ENCODE measurements around the gene ROR1. TPM values are rescaled to one million over a fixed set of nuclear protein-coding genes. Genes with fewer than 3 reads are reported as not detected.

ROR1 gene
- total and polyA plus RNA-seq, 9 of the 15 experiments (the other 6 are each of a cell fraction or from before 2014, with no cell fraction given) = 0.02 TPM; not detected in 8

DNA sequence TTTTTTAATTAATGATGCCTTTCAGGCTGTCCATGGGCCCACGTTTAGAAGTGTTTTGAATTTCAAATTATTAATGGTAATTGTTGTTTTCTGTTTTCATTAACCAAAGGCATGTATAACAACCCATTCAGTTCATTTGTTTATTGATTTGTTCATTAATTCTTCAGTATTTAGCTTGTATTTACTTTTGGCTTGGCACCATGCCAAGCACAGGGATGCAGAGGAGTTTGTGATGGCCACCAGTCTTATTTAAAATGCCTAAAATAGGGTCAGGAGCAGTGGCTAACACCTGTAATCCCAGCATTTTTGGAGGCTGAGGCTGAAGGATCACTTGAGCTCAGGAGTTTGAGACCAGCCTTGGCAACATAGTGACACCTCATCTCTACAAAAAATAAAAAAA is 75.3 kb downstream of the ROR1 start:
- Histone ChIP-seq H3K4me1 (replicated peaks in 1 of 2; ENCODE audit: control insufficient read depth in 2 of 2, insufficient read depth in 2 of 2, low read length in 2 of 2) (no peaks in the 10 kb centered on the region), H3K27ac (ENCODE audit: extremely low read depth, low read depth, low read length) (no peak overlapping the region), H3K9me3 (replicated peaks; ENCODE audit: control insufficient read depth, insufficient read depth, low read depth, low read length) (no peaks in the 10 kb centered on the region), H4K20me1 (replicated peaks; ENCODE audit: control insufficient read depth, insufficient read depth, low read length) (no peaks in the 10 kb centered on the region), H3K9me1 (ENCODE audit: control insufficient read depth, insufficient read depth, low read length) (no peaks in the 10 kb centered on the region), H3K36me3 (ENCODE audit: control insufficient read depth, insufficient read depth, low read length) (no peaks in the 10 kb centered on the region), H3K79me2 (ENCODE audit: control insufficient read depth, insufficient read depth, low read length) (no peaks in the 10 kb centered on the region), H3K4me3 (no peak overlapping the region), H2AFZ (ENCODE audit: low read depth, low read length) (no peak overlapping the region), H3K4me2 (ENCODE audit: insufficient read depth, low read length) (no peak overlapping the region), H3K27me3 (ENCODE audit: control insufficient read depth in 2 of 2, insufficient read depth in 2 of 2, low read length in 2 of 2) (peaks cover 0 to 11% of the 10 kb centered on the region in 2 experiments; a peak in 2 of 5 replicates), H3K9ac (ENCODE audit: insufficient read depth in 1 of 2, low read depth in 2 of 2, low read length in 2 of 2) (no peak overlapping the region)
- in situ Hi-C loops (cut with MboI) (no loop called here), intact Hi-C loops (cut with micrococcal nuclease) (no loop called here)
- WGBS (ENCODE audit: insufficient coverage, low coverage, missing lambda C conversion rate) = 0% methylated on average over 1 of the region's 1 CpG
- no peak for FAIRE-seq
- DNase-seq (ENCODE audit: extremely low read depth in 1 of 4, low spot score in 3 of 4) = no peak
- TF ChIP-seq LARP7 (IDR thresholded peaks at IDR 0.05) (no peak), NFIC (IDR thresholded peaks at IDR 0.05) (peak; percentile 90), NFIX (CRISPR knock-in tag; IDR thresholded peaks at IDR 0.05; ENCODE audit: low read depth) (peak; percentile 79), ZNF766 (CRISPR knock-in tag; conservative IDR thresholded peaks at IDR 0.05) (no peak)
- TF ChIP-seq, protein P1, sequence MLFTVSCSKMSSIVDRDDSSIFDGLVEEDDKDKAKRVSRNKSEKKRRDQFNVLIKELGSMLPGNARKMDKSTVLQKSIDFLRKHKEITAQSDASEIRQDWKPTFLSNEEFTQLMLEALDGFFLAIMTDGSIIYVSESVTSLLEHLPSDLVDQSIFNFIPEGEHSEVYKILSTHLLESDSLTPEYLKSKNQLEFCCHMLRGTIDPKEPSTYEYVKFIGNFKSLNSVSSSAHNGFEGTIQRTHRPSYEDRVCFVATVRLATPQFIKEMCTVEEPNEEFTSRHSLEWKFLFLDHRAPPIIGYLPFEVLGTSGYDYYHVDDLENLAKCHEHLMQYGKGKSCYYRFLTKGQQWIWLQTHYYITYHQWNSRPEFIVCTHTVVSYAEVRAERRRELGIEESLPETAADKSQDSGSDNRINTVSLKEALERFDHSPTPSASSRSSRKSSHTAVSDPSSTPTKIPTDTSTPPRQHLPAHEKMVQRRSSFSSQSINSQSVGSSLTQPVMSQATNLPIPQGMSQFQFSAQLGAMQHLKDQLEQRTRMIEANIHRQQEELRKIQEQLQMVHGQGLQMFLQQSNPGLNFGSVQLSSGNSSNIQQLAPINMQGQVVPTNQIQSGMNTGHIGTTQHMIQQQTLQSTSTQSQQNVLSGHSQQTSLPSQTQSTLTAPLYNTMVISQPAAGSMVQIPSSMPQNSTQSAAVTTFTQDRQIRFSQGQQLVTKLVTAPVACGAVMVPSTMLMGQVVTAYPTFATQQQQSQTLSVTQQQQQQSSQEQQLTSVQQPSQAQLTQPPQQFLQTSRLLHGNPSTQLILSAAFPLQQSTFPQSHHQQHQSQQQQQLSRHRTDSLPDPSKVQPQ (CRISPR knock-in tag; IDR thresholded peaks at IDR 0.05; ENCODE audit: borderline replicate concordance) = no peak
- BruUV-seq (replicated peaks) = no TSS peak
- POLR2A ChIA-PET = no interaction called here
- ATAC-seq = no peak
- CTCF ChIA-PET (ENCODE audit: low intra/inter-chr PET ratio) = no interaction called here
